ENCODE measurements around the gene TTLL10. TPM values are rescaled to one million over a fixed set of nuclear protein-coding genes. Genes with fewer than 3 reads are reported as not detected.

Gene TTLL10
- total RNA-seq, 1 donor from 2014 or later: not detected

DNA sequence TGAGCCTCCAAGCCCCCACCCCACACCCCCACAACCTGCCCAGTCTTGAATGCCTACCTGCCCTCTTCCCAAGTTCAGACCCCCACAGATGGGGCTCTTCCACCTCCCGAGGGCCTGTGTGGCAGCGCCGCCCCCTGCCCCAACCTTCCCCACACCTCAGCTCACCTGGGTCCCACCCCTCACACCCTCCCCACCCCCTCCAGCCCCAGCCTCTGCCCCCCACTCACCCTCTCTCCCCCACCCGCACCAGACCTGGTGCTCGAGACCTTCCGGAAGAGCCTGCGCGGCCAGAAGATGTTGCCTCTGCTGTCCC is 23.5 kb downstream of the TTLL10 start:
- DNase-seq (ENCODE audit: low read depth): no peak
- Histone ChIP-seq H3K4me3 (ENCODE audit: low read depth, low read length) (no peak overlapping the region), H3K36me3 (ENCODE audit: control insufficient read depth, insufficient read depth, low read length) (no peaks in the 10 kb centered on the region), H3K27me3 (ENCODE audit: control insufficient read depth, insufficient read depth, low read length) (peaks cover 3% of the 10 kb centered on the region)
- TF ChIP-seq, protein P1, sequence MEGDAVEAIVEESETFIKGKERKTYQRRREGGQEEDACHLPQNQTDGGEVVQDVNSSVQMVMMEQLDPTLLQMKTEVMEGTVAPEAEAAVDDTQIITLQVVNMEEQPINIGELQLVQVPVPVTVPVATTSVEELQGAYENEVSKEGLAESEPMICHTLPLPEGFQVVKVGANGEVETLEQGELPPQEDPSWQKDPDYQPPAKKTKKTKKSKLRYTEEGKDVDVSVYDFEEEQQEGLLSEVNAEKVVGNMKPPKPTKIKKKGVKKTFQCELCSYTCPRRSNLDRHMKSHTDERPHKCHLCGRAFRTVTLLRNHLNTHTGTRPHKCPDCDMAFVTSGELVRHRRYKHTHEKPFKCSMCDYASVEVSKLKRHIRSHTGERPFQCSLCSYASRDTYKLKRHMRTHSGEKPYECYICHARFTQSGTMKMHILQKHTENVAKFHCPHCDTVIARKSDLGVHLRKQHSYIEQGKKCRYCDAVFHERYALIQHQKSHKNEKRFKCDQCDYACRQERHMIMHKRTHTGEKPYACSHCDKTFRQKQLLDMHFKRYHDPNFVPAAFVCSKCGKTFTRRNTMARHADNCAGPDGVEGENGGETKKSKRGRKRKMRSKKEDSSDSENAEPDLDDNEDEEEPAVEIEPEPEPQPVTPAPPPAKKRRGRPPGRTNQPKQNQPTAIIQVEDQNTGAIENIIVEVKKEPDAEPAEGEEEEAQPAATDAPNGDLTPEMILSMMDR (IDR thresholded peaks at IDR 0.05; ENCODE audit: insufficient read depth, low read length, poor library complexity, severe bottlenecking): no peak

DNA sequence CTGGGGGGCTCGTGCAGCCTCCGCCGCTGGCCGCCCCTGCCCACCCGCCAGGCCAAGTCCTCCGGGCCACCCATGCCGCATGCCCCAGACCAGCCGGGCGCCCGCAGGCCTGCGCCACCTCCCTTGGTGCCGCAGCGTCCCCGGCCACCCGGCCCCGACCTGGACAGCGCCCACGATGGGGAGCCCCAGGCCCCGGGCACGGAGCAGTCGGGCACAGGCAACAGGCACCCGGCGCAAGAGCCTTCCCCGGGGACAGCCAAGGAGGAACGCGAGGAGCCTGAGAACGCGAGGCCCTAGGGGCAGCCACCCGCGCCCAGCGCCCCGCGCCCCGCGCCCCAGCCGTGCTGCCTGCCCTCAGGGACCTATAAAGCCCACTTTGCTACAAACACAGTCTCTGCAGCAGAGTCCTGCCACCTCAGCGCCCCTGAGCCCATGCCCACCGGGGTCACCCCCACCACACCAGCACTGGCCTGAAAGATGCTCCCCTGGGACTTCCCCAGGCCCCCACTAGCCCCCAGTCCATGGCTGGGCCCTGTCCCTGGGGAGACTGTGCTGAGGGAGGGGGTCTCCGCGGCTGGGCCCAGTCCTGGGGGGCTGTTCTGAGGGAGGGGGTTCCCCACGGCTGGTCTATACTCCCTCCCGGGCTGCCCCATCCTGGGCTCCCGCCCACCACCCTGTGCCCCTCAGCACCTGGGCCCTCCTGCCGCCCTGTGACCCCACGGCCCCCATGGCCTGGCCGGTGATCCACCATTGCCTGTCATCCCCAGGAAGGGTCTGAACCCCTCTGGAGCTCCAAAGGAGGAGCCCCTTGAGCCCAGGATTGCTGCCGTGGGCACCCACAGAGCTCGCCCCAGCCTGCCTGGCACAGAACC is 24.1 kb downstream of the TTLL10 start:
- TF ChIP-seq, protein P1 (IDR thresholded peaks at IDR 0.05; ENCODE audit: insufficient read depth, low read length, poor library complexity, severe bottlenecking): no peak
- H3K27me3 ChIP-seq (ENCODE audit: control insufficient read depth, insufficient read depth, low read length): peaks cover 3% of the 10 kb centered on the region

DNA sequence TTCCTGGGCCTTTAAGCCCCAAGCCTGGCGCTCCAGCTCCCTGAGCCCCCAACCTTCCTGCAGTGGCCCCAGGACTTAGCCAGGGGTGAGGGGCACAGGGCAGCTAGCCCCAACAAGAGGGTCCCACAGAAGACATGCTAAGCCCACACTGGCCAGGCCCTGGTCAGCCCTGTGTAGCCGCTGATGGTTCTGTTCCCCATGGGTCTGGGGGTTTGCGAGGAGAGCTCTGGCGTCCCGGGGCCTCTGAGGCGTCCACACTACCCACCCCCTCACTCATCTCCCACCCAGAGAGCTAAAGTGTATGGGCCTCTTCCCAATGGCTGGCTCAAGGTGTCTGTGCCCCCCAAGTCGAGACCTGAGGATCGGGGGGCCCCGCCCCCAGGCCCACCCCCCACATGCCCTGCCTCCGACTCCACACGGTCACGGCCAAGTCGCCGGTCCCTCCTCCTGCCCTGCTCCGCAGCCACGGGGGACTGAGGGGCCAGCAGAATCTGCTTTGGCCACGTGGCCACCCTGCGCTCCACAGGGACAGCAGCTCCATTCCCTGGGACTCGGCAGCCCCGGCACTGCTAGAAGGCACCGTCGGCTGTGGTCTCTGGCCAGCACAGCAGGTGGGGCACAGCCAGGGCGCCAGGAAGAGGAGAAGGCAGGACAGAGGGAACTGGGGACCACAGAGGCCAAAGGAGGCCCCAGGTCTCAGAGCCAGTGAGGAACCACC is 24.9 kb downstream of the TTLL10 start:
- Histone ChIP-seq H3K27me3 (ENCODE audit: control insufficient read depth, insufficient read depth, low read length) (peaks cover 4% of the 10 kb centered on the region), H3K36me3 (ENCODE audit: control insufficient read depth, insufficient read depth, low read length) (no peaks in the 10 kb centered on the region), H3K4me3 (ENCODE audit: low read depth, low read length) (no peak overlapping the region)
- TF ChIP-seq, protein P1 (IDR thresholded peaks at IDR 0.05; ENCODE audit: insufficient read depth, low read length, poor library complexity, severe bottlenecking): no peak
- DNase-seq (ENCODE audit: low read depth): no peak

More for the DNA sequence above, 24.1 kb downstream of the TTLL10 start:
- no peak for DNase-seq (ENCODE audit: low read depth)
- H3K4me3 ChIP-seq (ENCODE audit: low read depth, low read length): no peak overlapping the region
- no peaks in the 10 kb centered on the region for H3K36me3 ChIP-seq (ENCODE audit: control insufficient read depth, insufficient read depth, low read length)

DNA sequence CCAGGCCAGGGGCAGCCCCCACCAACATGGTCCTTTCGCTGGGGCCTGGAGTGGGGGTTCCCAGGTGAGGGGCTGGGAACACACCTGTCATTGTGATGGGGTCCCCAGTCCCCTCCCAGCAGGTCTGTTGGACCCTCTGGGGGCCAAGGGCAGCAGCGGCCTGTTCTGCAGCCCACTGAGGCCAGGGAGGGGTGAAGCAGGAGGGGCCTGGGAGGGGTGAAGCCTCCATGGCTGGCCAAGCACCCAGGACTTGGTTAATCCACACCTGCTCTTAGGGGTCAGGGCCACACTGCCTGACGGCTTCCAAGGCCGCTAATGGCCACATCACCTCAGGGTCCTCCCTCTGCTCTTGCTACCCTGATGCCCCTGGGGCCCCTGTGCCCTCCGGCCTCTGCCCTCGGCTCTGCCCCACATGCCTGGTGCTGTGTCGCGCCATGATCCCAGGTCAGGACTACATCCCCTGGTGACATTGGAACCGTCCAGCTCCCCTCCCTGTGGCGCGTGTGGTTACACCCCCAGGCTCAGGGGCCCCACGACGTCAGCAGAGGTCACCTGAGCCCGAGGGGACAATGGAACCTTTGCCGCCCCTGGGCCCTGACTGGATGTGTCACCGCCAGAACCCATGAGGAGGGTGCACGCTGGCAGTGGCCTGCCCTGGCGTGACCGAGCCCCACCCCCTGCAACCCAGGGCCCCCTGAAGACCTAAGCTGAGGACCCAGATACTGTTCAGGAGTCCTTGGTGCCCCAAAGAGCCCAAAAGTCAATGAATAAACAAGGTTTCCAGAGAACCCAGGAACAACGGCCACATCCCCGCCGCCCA is 25.7 kb downstream of the TTLL10 start:
- TF ChIP-seq, protein P1 (IDR thresholded peaks at IDR 0.05; ENCODE audit: insufficient read depth, low read length, poor library complexity, severe bottlenecking): no peak
- DNase-seq (ENCODE audit: low read depth): no peak
- Histone ChIP-seq H3K27me3 (ENCODE audit: control insufficient read depth, insufficient read depth, low read length) (peaks cover 9% of the 10 kb centered on the region), H3K4me3 (ENCODE audit: low read depth, low read length) (no peak overlapping the region), H3K36me3 (ENCODE audit: control insufficient read depth, insufficient read depth, low read length) (no peaks in the 10 kb centered on the region)

DNA sequence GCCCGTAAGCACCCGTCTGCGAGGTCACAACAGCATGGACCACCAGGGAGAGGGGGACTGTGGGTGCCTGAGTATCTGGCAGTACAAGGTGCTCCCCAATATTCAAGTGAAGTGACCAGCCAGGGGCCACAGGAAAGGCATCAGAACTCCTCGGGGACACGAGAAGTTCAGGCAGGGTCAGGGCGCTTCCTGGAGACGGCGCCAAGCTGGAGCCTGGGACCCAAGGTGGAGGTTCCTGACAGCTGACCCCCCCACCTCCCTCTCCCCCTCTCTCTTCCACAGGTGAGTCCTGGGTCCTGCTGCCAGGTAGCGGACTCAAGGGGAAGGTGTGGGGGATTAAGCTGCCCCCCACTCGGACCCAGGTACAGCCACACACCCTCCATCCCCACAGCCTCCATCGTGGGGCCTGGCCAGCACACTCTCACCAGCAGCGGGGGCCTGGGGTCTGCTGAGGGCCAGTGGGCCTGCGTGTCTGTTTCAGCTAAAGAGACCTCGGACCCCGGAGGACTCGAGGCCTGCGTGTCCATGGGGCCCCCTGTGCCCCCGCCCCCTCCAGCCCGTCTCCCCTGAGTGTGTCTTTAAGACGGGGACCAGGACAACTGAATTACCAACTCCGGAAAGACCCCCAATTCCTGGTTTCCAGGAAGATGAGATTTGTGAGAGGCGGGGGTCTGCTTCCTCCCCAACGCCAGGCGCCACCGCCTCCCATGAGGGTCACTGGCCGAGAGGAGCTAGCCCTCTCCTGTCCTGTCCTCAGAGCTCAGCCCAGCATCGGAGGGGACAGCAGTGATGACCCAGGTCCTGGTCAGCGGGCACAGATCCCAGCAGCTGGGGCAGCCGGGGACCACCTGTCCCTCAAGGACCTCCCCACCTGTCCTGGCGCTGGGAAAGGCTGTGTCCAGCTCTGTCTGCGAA is 26.5 kb downstream of the TTLL10 start:
- H3K27me3 ChIP-seq (ENCODE audit: control insufficient read depth, insufficient read depth, low read length): peaks cover 9% of the 10 kb centered on the region
- DNase-seq (ENCODE audit: low read depth): no peak
- H3K36me3 ChIP-seq (ENCODE audit: control insufficient read depth, insufficient read depth, low read length): no peaks in the 10 kb centered on the region
- no peak overlapping the region for H3K4me3 ChIP-seq (ENCODE audit: low read depth, low read length)
- TF ChIP-seq, protein P1 (IDR thresholded peaks at IDR 0.05; ENCODE audit: insufficient read depth, low read length, poor library complexity, severe bottlenecking): no peak
